RPMI7951 (cell line): ENCODE results near the gene MT1HL1. TPM values are rescaled to one million over a fixed set of nuclear protein-coding genes. Genes with fewer than 3 reads are reported as not detected.

Source experiments
- DNase-seq: peaks from one replicate; pipeline ENCODE4 v3.0.0-alpha.2; 2012; ENCODE audit warnings: low read depth
- total RNA-seq: library from RNA; depleted of rRNA; stranded (reverse); fragments of >200 nt; shearing (Covaris generic); gene quantifications from 2 replicates; pipeline ENCODE4 v1.2.3, GENCODE V29; 2014; rRNA removed

The MT1HL1 gene
- total RNA-seq, result not detected in 2 replicates

DNA sequence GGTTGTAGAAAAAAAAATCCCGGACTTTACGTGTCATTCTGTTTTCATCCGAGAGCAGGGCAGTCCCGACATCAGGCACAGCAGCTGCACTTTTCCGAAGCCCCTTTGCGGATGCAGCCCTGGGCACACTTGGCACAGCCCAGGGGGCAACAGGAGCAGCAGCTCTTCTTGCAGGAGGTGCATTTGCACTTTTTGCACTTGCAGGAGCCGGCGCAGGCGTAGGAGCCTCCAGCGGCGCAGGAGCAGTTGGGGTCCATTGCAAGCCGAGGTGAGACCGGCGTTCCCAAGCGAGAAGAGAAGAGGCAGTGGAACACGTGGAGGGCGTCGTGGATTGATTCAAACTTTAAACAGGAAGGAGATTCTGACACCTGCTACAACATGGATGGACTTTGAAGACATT is at the start of gene MT1HL1:
Gene MT1HL1 (minus strand): TSS at position 326 of the 400 bp plus-strand sequence. CDS start 69 bp downstream, at position 257.
- no peak for DNase-seq

DNA sequence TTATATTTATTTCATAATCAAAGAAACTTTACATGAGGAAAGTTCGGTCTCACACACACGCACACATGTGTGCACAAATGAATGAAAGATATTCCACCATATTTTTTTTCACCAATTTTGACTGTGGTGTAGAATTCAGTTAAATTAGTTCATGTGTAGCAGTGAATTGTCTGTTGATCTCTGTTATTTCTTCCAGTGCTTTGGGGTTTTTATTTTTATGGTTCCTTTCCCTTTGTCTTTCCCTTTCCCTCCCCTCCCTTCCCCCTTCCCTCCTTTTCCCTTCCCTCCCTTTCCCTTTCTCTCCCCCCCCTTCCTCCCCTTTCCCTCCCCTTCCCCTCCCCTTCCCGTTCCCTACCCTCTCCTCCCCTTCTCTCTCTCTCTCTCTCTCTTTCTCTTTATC is 46.7 kb upstream of the MT1HL1 start:
- no peak for DNase-seq

DNA sequence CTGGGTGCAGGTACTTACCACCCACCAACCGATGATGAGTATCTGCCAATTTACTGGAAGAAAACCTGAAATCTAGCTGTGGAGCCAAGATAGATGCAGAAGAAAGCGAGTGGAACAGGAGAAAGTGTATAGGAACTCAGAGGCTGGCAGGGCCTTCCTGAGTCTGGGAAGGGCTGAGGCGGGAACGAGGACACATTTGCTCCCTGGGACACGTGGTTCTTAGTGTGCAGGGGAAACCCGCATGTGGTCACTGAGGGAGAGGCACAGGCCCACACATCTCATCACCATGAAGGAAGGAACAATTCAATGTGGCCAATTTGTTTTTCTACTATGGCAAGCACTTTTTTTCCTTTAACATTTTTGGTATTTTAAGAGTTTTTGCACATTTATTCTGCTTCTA is 45.9 kb upstream of the MT1HL1 start:
- DNase-seq, result no peak

DNA sequence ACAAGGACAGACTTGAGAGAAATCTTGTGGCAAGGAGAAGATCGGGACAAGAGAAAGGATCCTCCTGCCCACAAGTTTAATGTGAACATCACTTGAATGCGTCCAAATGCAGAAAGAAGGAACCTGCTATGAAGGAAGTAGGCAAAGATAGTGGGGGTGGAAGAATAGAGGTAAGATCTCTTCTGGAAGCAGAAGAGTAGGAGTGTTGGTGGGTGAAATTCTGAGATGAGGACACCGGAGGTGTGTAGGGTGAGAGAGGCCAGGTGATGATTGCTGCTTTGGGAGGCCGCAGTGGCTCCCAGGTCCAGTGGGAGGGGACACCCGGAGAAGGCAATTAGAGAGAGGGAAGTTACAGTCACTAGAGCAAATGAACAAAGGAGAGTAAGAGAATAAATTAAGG is 44.6 kb upstream of the MT1HL1 start:
- DNase-seq, result no peak

DNA sequence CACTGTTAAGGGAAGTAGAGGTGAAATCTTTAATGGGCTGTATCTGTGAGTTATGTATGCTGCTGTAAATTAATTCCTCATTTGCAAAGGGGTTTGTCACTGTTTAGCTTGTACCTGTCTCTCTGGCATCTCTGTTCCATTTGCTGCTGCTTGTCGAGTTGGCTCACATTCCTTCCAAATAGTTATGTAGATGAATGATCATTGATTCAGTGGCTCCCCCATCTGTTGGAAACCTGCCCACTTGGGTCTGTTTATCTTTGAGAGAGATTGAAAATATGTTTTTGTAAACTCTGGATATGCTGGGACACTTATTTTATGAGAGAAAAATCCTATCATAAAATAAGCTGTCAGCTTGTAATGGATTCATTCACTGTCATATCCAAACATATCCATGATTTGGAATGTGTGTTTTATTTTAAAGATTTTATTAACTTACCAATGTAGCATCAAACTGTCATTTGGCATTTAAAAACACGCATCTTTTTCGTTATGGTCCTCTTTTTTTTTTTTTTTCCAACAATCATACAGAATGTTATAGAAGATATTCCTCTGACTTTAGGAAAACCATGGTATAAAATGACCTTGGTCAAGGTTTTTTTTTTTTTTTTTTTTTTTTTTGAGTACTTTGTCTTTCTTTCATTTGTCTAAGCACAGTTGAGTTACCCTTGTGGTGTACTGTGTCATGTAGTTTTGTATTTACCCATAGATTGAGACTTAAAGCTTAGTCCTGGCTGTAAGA is 41.2 kb upstream of the MT1HL1 start:
- no peak for DNase-seq

DNA sequence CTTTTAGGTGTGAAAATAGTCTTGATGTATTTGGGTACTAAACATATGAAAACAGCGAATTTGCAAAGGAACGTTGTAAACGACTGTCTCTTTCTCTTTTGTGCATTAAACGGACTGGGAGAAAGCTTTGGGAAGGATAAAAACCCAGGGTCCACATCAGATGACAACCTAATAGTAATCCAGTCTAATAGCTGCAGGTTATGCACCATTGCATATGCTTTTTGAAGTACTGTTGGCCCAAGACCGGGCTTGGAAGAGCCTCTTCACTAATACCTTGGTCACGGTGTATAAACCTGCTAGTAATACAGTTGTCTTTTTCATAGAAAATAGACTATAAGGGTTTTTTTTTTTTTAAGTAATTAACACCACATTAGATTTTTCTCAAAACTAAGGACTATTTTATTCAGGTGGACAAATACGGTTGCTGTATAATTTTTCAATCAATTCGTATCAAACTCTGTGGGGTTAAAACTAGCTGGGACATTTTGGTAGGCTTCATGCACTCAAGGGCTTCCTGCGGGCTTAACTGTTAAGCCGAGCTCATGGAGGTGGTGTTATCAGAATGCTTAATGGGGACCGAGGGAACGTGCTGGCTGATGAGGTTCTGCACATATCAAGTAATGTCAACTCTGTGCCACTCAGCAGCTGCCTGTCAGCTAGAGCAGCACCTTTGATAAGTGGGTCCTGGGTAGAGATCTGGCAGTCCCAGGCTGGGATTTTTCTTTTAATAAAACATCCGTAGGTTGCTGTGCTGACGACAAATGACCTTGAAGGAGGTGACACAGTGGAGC is 39.8 kb upstream of the MT1HL1 start:
- no peak for DNase-seq

DNA sequence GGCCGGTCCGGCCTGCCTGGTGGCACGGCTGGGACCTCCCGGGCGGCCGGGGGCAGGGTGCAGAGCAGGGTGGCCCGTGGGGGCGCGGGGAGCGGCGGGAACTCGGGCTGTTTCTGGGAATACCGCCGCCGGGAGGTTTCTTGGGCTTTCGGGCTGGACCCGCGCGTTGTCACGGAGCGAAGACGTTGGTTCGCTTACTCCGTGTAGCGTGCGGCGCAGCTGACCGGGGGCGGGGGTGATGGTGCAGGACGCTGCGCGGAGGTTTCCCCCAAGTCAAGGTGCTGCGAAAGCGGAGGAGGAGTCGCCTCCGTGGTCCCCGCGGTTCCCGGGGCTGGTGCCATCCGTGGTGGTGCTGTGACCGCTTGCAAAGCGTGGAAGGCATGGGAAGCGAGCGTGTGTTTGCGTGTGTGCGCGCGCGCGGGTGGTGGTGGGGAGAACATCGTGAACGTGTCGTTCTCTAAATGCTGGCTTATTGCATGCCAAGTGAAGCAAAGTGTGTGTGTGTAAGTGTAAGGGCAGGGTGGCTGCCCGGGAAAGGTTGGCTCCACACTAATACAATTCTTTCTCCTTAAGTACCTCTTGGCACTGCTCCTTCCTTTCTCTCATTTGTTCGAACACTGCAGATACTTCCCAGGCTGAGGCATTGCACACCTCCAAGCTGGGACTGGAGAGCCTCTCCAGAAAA is 38.8 kb upstream of the MT1HL1 start:
- no peak for DNase-seq

DNA sequence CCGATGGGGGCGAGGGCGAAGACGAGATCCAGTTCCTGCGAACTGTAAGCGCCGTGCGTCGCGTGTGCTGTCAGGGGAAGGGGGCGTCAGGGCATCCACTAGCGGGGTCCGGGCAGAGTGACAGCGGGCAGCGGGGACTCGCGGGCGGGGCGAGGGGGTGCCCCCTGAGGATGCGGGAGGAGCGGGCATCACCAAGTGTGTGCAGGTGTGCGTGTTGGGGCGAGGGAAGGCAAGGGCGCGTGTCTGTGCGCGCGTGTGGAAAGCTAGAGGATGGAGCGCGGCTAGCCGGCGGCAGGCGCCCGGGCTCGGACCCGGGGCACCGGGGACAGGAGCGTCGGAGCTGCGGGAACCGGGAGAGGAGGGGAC is 38.3 kb upstream of the MT1HL1 start:
- no peak for DNase-seq

DNA sequence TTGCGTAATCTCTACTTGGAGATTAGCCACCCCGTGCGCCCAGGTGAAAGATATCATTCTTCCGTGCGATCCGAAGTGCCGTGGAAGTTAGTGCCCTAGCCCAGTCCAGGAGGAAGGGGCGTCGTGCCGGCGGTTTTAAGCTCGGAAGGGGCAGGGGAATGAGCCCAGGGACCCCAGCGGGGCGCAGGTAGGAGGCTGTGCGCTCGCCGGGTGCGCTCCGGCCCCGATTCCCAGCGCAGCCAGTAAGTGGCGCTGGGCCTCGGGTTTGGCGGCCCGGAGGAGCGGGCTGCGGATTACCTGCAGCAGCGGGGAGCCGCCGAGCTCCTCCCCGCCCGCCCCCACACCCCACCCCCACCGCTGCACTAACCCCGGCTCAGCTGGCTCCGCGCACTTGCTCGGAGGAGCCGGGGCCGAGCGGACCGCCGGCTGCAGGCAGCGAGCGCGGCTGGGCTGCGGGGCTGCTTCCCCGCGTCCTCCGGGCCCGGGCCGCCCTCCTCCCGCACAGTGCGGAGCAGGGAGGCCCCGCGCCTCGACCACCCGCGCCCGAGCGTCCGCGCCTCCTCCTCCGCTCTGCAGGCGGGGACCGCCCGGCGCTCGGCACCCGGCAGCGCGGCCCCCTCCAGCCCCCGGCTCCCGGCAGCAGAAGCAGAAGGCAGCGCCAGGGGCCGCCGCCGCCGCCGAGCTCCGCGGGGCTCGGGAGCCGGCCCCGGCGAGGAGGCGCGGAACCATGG is 37.7 kb upstream of the MT1HL1 start, which contains the start of gene RYR2:
Gene RYR2 (plus strand): TSS at position 390 of the 731 bp plus-strand sequence. CDS start 338 bp downstream, at position 728.
- no peak for DNase-seq

DNA sequence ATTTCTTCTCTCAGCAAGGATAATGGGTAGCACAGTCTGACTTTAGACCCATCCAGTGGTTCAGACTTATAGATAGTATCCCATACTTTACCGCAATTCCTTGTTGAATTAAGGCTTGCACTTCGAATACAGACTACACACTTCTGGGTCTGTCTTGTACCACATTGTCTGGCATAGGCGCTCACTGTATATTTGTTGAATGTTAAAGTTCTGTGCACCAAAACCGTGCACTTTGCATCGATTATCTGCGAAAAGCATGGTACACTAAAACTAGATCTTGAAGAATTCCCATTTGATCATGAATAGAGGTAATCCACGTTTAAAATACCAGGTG is 37.2 kb upstream of the MT1HL1 start:
- DNase-seq, result no peak

DNA sequence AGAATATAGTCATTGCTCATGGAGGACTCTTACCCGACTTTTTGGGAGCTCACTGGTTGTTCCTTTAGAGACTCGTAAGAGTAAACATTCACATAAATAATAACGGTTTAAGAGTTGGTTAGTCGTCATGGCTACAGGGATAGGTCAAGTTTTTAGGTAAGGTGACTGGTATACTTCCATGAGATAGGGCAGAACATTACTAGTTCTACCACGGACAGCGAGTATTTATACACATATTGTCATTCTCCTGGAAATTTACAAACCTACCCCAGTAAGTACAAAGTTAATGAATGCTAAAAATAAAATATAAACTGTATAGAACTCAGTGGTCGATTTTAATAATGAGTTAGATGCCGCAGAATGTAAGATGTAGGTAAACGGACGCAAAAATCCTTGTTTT is 36.6 kb upstream of the MT1HL1 start:
- no peak for DNase-seq

DNA sequence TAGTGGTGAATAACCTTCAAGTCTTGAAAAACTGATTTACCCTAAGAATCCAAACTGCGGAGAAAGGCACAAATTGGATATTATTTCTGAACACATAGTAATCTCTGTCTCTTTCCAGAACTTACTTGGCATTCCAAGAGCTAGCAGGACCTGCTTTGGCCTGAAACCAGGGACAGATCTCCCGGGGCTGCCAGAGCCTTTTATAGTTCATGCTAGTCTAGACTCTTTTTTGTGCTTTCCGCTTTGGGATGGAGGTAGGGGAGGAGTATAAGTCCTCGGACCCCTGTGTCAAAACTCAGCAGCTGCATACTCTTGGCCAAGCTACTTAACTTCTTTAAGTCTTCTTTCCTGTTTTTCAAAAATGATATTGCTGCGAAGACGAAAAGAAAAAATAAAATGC is 34.0 kb upstream of the MT1HL1 start:
- DNase-seq, result no peak

DNA sequence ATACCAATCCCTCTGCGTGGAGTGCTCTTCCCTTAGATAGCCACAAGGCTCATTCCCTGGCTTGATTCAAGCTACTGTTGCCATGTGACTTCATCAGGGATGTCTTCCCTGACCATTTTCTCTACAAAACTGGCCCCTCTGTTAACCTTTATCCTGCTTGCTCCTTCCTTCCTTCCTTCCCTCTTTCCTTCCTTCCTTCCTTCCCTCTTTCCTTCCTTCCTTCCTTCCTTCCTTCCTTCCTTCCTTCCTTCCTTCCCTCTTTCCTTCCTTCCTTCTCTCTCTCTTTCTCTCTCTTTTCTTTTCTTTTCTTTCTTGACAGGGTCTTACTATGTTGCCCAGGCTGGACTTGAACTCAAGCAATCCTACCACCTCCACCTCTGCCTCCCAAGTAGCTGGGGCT is 31.5 kb upstream of the MT1HL1 start:
- no peak for DNase-seq

DNA sequence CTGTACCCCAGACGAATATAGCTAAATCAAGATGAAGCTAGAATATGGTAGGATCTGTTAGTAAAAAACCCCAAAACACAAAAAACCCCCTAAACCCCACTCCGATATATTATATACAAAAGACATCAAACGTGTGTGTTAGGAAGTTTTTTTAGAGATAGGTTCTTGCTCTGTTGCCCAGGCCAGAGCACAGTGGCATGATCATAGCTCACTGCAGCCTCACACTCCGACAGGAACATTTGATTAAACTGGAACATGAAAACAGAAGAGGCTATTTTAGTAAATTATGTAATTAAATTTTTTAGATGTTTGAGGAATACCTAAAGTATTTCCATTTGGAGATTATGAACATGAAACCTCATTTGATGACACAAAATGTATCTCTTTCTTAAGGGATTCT is 29.6 kb upstream of the MT1HL1 start:
- no peak for DNase-seq

DNA sequence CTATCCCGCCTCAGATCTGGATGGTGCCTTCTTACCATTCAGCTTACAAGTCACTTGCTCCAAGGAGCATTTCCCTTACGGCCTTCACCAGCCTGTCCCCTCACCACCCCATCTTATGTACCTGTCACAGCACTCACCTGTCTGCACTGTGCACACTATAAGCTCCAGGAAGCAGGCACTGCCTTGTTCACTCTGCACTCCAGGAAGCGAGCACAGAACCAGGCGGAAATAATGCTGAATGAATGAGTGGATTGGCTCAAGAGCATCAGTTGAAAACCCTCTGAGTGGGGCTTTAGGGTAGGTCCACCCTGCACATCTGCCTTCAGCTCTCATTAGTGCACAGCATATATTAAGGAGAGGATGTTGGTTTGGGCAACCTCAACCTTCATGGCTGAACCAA is 28.8 kb upstream of the MT1HL1 start:
- no peak for DNase-seq

DNA sequence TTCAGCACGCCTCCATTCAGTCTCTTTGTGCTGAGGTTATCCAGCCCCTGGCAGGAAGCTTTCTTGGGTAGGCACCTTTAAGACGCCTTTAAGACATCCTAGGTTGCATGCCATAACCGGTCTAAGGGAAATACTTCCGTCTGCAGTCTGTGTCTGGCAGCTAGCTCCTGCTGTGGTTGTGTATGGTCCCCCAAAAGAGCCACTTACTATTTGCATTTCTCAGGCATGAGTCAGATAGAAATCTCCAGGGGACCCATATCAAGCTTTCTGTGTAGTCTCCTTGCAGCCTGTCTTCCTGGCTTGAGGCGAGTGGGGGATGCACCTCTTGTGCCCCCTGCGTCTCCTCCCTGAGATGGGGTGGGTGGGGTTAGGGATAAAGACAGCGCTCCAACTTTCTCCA is 27.8 kb upstream of the MT1HL1 start:
- peak; percentile 15 for DNase-seq

DNA sequence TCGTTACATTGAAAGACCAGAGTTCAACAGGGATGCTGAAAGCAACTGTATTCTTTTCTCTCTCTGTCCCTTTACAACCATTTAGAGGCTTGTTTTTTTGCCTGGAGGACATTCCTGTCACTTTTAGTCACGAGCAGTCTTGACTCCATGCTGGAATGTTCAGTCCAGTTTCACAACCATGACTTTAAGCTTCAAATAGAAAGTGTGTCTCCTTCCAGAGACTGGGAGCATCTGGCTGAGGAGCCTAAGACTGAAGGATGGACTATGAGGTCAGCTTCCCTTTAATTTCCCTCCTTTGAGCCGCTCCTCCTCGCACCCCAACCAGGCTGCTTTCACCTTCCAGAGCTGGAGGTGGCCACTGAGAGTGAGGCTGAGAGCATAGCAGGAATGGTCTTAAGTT is 27.2 kb upstream of the MT1HL1 start:
- DNase-seq, result peak; percentile 27

DNA sequence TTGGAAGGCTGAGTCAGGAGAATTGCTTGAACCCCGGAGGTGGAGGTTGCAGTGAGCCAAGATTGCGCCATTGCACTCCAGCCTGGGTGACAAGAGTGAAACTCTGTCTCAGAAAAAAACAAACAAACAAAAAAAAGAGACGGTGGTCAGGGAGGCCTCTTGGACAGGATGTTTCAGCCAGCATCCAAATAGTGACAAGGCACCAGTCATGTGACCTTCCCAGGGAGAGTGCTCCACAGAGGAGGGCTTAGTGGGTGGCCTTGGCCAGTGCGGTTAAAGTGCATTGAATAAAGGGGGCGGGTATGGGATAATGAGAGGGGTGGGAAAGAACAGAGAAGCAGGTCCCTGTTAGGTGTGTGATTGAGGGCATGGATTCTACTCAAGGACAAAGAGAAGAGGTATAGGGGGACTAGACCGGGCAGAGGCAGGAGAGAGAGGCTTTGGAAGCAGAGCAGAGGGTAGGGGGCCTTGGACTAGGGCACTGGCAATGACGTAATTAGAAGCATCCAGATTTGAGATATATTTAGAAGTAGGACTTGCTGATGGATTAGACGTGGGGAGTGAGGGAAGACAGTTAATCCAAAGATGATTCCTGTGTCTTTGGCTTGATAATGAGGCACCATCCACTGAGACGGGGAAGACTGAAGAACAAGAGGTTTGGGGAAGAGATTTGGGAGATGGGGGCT is 25.8 kb upstream of the MT1HL1 start:
- DNase-seq, result no peak

DNA sequence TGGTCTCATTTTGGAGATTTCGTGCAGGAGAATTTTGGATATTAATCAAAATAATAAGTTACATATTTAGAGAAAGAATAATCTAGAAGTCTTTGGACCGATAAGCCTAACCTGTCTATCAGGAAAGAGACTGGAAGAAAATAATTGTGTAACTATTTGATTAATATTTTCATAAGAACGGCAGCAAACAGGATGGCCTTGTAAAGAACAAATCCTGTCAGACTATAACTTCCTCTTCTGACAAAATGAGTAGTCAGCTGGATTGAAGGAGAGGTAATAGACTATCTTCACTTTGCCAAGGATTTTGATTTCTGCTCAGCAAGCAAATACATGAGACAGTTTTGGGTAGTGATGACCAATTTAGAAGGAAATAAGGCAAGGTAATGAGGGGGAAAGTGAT is 25.0 kb upstream of the MT1HL1 start:
- no peak for DNase-seq

DNA sequence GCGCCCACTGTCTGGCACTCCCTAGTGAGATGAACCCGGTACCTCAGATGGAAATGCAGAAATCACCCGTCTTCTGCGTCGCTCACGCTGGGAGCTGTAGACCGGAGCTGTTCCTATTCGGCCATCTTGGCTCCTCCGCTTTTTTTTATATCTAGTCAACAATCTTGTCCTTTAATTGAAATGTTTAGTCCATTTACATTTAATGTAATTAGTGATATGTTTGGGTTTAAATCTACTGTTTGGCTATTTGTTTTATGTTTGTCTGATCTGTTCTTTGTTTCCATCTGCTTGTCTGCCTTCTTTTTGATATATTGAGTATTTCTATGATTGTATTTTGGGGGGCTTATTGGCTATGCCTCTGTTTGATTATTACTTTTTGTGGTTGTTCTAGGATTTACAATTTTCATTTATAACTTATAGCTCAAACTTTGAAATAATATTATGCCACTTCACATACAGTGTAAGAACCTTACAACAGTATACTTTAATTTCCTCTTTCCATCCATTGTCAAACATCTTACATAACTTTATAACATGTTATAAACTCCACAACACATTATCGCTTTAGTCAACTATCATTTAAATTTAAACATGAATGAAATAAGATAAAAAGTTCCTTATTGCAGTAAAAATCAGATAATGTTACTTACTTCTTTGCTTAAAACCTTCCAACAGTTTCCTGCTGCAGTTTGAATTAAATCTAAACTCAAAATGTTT is 21.3 kb upstream of the MT1HL1 start:
- no peak for DNase-seq

DNA sequence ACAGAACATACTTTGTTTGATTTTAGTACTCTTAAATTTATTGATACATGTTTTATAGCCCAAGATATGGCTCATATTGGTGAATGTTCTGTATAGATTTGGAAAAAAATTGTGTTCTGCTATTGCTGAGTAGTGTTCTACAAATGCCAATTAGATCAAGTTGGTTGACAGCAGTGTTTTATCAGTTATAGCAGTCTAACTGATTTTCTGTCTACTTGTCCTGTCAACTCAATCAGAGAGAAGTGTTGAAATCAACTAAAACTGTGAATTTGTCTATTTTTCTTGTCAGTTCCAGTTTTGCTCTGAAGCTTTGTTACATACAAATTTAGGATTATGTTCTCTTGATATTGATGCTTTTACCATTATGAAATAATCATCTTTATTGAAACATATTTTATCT is 14.7 kb upstream of the MT1HL1 start:
- DNase-seq, result no peak
